IPS DF 4.7 (cell line): Measurements from ENCODE around the gene MYH15.
"Not testable (repeated sequence)": the region's sequence is repeated elsewhere in the genome, so short reads cannot be mapped to it uniquely, and the experiment has no call there.

ENCODE experiments used
- DNase-seq: peaks from one replicate; pipeline ENCODE4 v3.0.0-alpha.2; 2013; ENCODE audit warnings: low spot score; ENCODE audit errors: extremely low read depth

Gene MYH15

DNA sequence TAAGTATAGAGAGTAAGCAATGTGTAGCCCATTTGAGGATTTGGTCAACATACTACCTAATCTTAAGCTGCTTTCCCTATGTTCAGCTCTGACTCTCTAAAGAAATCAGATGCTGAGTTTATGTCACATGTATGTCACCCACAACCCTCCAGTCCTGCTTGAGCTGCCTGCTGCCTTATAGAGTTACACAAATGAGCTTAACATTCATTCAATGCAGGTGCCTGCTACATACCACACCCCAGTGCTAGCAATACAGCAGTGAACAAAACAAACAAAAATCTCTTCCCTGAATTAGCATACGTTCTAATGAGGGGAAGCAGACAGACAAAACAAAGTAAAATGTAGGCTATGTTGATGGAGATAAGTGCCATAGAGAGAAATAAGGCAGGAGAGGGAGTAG is 121.0 kb downstream of the MYH15 start:
- DNase-seq, result no peak

DNA sequence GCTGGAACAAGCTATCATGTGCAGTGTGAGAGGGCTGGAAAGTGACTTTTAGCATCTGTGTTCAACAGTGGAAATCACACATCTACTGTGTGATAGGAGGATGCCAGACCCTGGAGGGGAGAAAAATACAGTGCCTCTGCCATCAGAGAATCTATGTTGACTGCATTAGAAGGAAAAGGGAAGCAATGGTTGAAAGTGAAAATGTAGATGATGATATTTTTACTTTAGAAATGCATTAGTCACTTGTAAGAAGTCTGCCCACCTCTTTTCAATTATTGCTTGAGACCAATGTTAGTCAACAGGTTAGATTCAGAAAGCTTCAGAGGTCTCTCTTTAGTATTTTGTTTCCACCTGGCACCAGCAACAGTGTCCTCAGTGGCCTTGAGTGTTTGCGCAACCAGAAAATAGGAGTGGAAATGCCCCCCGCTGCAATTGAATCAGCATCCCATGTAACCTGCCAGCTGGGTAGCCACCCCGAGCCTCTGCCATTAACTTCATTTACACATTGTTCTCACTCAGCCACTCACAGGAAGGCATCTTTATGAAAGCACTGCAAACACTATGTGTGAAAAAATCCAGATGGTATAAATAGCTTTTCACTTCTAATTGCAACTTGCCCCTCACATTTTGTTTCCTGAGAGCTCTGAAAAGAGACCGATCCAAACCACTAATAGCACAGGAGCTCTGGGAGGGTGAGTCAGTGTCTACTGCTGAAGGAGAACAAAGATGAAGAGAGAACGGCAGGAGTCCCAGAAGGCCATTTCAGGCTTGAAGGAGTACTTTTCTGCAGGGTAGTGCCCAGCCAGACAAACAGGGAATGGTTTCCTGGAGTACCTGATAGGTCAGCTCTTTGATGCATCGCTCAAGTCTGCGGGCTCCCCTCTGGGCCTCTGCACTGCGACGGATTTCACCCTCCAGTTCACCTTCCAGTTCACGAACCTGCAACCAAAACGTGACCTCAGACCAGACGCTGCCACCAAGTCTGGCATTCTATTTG is 122.0 kb downstream of the MYH15 start:
- DNase-seq, result no peak

DNA sequence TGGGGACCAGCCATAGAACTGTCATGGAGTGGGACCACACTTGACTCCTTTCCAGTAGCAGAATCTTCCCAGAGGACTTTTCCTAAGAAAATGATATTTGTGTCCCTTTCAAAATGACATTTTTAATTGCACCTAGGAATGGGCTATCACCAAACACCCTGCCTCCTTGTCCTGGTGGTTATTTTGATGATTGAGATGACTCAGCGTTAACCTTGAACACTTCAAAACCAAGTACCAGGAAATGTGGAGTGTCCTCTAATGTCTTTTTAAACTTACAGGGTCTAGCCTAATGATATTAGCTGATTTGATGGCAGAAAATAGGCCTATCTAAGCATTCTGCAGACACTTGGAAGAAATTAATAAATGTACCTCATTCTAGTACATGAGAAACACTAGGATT is 123.3 kb downstream of the MYH15 start:
- no peak for DNase-seq

DNA sequence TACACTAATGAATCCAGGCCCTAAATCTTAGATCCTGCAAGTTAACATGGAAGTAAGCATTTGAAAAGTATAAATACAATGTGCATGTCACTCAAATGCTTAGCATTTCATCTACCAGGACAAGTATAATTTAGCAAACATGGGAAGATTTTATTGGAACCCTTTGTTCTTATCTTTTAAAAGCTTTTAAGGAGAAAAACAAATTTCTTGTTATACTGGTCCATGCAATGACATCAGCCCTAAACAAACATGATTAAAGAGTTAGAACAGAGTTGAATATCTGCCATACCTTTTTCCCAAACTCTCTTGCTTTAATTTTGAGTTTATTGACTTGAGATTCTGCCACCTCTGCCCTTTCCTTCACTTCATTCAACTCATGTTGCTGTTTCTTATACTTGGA is 127.1 kb downstream of the MYH15 start:
- no peak for DNase-seq

DNA sequence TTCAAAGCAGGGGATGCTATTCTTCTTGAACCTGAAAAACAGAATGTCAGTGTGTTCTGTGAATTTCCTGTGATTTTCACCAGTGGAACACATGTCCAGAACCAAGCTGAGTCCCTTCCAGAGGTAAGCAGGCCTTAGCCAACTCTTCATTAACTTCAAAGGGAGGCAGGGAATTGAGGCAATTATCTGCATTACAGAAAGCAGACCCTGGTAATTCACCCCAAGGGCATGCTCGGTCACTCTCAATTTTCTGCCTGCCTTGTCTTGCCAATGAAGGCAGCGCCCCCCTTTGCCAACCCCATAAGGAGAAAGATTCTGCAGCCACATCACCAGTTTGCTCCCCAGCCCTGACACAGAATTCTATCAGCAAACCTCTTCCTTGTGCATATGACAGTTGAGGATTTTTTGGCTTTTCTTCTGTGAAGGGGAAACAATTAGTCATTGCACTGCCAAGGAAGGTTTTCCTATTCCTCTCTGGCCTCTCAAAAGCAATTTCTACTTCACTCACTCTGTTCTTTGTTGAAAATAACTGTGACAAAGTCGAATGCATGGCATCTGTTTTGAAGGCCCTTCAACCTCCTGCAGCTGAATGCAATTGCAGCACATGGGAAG is 128.8 kb downstream of the MYH15 start:
- no peak for DNase-seq

DNA sequence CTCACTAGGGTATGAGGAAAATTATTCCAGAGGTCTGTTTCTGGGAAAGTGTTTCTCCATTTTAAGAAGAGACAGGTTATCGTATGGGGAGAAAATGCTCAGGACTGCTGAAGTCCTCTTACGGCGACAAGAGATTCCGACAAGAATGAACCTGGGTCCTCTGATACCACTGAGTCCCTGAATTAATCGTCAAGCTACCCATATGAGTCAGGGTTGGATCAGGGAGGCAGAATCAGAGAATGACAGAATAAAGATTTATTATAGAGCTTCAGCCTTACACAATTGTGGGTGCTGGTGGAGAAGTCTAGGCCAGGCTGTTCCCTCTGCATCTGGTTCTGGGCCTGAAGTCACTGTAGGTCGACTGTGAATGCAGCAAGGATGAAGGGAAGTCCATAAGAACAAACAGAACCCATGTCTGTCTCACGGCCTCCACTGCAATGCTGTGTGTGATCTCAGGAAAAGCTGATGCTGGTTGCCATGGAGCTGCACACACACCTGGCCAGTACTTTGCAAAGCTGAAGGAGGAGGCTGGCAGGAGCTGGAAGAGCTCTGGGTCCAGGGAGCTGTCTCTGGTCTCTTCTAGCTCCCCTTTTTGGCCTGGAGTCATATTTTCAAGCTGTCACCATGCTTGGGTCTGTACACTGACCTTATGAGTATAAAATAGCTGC is 130.1 kb downstream of the MYH15 start:
- DNase-seq, result no peak

DNA sequence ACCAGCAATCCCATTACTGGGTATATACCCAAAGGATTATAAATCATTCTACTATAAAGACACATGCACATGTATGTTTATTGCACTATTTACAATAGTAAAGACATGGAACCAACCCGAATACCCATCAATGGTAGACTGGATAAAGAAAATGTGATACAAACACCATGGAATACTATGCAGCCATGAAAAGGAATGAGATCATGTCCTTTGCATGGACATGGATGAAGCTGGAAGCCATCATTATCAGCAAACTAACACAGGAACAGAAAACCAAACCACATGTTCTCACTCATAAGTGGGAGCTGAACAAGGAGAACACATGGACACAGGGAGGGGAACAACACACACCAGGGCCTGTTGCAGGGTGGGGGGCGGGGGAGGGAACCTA is 131.4 kb downstream of the MYH15 start:
- not testable (repeated sequence) for DNase-seq

DNA sequence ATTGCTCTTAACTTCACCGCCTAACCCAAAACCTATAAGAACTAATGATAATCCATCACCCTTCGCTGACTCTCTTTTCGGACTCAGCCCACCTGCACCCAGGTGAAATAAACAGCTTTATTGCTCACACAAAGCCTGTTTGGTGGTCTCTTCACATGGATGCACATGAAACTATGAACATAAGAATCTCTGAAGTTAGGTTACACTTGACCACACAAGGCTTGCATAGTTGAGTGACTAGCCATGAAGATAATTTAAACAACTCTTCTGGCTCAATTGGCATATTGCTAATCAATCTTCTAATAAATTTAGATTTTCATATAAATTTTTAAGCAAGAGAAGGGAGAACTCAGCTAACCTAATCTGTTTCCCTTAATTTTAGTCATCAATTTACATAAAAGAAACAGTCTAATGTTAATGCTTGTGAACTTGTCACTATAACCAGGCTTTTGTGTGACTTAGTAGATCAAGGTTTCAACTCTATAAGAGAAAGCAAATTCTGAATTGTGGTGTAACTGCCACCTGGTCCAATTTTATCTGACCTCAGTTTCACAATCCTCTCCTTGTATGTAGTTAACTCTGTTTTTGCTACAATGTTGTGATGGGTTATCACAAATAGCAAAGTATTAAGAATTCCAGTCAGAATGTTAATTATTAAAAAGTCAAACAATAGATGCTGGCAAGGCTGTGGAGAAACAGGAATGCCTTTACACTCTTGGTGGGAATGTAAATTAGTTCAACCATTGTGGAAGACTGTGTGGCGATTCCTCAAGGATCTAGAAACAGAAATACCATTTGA is 132.0 kb downstream of the MYH15 start:
- DNase-seq, result no peak

DNA sequence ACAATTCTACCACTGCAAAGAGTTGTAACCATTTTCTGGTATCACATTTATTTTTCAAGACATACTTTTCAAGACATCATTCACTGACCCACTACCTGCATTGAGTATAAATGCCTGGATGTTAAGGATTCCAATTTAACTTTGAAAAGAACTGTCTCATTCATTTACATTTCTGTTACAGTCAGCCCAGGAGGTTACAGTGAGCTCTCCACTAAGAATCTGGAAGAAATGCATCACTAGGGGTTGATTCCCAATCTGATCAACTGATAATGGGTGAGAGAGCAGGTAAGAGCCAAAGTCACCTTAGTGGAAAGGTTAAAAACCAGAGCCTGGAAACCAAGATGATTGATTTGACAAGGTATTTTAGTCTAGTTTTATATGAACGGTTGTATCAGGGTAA is 133.0 kb downstream of the MYH15 start:
- no peak for DNase-seq

DNA sequence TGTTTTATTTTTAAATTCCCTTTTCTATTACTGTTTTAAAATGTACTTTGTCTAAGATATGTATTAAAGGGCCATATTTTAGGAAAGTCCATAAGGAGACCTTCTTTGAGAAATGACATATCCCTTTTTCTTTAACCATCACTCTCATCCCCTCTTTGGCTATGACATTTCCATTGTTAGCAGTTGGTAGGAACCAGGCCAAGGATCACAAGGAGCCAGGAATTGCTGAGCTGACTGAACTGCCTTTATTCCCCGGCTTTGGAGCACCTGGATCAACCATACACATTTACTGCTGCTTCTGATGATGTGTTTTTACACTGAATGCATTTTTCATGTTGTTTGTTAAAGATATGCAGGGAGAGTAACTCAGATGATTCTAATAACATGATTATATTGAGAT is 134.4 kb downstream of the MYH15 start:
- DNase-seq, result no peak

DNA sequence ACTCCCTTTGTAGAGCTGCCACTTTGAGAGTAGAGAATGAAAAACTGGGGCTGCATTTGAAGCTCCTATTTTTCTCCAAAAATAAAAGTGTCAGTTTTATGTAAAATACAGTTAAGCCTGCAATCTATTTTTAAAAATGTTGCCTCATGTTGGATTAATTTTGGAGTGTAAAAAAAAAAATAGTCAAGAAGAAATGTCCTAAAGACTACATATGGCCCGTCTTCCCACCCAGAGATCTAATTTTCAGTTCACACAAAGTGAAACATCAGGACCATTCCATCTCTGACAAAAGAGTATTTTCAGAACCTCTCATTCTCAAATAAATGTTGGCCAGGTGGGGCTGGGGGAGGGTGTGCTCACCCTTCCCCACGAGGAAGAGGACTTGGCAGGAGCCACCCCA is 151.4 kb downstream of the MYH15 start:
- no peak for DNase-seq

DNA sequence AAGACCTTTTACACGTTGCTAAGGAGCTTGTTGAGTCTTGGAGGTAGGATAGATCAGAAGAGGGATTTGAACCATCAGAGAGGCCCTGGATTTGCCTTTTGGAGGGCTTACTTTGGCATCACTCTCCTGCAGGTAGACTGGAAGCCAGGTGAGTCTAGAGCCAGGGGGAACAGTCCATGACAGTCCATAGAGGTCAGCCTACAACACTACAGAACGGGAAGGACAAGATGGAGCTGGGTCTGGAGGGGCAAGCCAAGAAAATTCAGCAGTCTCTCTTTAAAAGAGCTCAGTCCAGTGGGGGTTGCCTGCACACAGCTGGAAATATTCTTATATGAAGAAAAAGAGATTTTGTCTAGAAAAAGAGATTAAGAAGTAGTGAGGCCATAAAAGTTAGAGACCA is 153.4 kb downstream of the MYH15 start:
- DNase-seq, result no peak

DNA sequence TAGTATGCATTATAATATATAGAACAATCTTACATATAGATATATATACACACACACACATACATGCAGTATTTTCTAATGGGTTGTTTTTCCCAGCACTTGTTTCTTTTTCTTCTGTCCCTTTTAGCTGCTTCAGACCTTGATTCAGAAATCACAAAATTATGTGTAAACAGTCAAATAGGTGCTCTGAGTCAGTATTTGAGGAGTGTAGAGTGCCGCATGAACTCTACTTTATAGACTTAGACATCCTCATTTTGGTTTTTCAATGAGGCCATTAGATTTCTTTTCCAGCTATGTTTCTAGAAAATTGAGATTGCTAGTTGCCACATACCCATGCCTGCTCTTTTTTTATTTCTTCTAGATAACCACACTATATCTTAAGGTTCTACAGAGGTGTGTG is 155.8 kb downstream of the MYH15 start:
- no peak for DNase-seq

DNA sequence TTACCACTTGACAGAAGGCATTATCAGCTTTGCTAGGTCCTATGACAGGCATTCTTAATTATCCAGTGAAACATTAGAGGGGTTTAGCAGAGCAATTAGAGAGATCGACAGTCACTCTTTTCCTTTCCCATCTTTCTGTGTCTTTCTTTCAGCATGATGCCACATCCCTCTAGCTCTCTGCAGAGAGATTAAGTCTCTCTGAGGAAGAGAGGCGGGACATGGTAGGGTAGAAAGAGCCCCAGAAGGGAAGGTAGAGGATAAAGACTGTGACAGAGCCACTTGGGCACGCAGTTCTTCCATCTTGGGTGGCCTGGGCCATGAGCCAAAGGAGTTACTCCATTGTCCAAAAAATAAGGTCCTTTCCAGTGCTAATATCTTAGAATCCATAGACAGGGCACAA is 158.2 kb downstream of the MYH15 start:
- DNase-seq, result no peak

DNA sequence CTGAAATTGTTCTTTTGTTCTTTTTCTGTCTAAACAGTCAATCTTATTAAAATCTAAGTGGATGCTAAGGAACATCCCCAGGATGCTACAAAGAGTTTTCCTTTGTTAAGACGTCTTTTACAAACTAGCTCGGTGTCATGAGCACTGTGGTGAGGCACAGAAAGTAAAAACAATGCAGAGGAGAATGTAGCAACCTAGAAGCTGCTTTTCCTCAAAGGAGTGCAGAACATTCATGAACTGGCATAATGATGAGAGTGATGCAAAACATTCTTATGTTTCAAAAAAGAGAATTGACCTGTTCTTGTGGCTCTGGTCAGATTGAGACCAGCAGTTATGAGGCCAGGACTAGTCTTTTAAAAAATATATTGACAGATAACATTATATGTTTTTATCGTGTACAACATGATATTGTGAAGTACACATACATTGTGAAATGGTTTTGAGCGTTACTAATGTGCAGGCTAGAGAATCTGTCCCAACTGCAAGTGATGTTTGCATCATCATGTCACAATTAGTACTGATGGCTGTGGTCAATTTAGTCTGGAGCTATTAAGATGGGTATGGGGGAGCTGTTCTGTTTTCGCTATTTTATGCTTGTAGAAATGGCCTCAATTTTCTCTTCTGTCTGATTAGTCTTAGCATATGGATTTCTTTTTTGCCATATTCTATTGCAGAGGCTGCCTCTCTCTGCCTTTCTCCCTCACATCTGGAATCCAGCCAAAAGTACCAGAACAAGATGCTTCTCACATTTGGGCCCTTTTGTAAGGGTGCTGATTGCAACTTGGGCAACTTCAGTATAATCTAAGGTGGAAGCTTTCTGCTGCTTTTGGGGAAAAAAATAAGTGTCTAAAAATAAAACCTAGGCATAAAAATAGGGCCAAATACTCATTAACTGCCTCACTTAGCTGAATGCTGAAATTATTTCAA is 163.8 kb downstream of the MYH15 start:
- no peak for DNase-seq

DNA sequence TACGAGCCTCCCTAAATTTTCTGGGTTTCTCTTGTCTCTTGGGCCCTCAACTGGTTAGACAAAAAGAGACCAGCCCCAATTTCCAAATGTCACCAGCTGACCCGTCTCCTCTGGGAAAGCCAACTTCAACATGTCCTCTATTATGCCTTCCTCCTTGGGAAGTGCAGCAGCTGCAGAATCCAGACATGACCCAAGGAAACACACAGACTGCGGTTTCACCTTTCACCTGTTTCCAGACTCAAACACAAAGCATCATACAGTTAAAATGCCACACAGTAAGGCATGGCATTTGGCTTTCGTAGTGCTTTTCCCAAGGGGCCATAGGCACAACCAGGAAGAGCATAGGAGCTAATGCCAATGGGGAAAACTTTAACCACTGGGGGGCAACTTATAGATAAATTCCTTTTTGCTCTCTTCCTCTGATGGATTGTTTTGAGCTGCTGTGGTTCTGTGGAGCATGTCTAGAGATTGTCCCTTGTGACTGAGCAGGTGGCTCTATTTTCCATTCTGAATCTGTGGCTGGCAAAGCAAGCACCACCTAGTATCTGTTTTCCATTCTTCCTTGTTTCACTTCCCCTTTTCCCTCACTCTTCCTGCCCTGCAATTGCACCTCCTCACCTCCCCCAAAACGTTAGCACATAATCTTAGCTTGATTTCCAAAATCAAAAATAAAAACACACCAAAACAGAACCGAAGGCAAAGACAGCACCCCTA is 164.7 kb downstream of the MYH15 start:
- DNase-seq, result no peak

DNA sequence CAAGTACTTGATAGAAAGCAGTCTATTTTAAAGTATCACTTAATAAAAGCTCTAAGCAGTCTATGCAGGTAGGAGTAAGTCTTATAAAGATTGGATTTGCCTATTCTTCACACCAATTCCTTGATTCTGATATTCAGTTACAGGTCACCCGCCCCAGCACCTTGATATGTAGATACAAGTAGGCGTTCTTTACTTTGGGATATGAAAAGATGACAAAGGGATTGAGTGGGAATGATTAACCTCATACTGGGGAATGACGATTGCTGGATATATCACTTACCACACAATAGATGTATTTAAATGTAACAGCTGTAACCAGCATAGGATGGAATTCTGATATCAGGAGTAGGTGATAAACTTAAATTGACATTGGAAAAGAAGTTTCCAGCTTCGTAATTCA is 166.9 kb downstream of the MYH15 start:
- DNase-seq, result no peak

DNA sequence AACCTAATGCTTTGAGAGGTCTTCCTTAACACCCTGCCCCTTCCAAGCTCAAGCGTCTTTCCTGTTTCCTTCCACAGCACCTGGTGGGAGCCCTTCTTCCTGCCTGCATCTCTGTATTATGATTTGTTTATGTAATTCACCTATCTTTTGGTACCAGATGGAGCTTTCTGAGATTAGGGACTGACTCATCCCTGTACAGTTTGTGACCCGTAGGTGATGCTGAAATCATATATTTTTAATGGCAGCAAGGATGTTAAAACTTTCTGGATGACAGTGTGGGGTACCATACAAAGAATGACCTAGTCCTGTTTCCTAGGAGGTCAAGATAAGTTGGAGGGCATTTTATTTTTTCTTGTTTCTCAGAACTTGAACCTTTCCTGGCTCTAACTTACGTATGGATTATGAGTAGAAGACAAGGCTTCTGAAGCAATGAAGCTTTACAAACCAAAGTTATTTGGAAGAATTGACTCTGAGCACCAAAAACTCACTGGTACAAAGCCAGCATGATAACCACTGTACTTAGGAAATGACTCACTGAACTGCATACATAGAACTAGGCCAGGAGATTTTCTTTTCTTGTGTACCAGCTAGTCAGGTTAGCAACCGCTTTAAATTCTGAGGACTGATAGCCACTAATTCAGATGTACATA is 167.4 kb downstream of the MYH15 start:
- no peak for DNase-seq

DNA sequence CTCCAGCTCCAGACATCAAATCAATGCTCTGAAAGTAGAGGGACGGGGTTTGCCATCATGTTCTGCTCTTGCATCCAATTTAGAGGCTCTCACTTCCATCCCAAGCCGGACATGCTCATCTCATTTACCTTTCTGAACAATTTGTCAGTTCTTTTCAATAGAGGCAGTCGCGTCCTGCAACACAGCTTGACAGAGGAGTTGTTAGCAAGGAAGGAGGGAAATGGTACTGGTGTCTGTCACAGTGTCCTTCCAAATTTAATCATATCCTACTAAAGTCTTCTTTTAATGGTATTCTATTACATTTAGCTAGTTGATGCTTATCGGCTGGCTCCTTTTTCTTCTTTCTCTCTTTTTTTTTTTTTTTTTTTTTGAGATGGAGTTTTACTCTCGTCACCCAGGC is 168.5 kb downstream of the MYH15 start:
- DNase-seq, result no peak
